Neutrophil (primary cell): ENCODE results near the gene MIEF1.
"Not testable (repeated sequence)": the region's sequence is repeated elsewhere in the genome, so short reads cannot be mapped to it uniquely, and the experiment has no call there.

Experiments used
- H3K27ac ChIP-seq: fragments of 200-600 bp; sonication (generic); 2 replicates; pipeline ENCODE4 v1.5.1; 2016; ENCODE audit warnings: mild to moderate bottlenecking, moderate library complexity
- H3K27me3 ChIP-seq: fragments of 200-600 bp; sonication (generic); 2 replicates; pipeline ENCODE4 v1.6.0; 2016; ENCODE audit warnings: mild to moderate bottlenecking
- H3K36me3 ChIP-seq: fragments of 200-600 bp; sonication (generic); 2 replicates; pipeline ENCODE4 v1.5.1; 2017
- H3K4me1 ChIP-seq, 2 experiments: fragments of 200-600 bp in 1 of 2; sonication (generic) in 1 of 2; 1 replicate in 1 of 2; 2 replicates in 1 of 2; pipeline versions ENCODE4 v1.5.1 to v1.6.1; 2013 to 2016; ENCODE audit warnings: low read depth in 1 of 2, low read length in 1 of 2, mild to moderate bottlenecking in 1 of 2, moderate library complexity in 1 of 2; ENCODE audit not compliant: control insufficient read depth in 1 of 2, insufficient read depth in 1 of 2
- H3K4me3 ChIP-seq, 2 experiments: fragments of 200-600 bp in 1 of 2; sonication (generic) in 1 of 2; 1 replicate in 1 of 2; 2 replicates in 1 of 2; pipeline ENCODE4 v1.5.1; 2013 to 2016; ENCODE audit warnings: low read depth in 1 of 2, low read length in 1 of 2, mild to moderate bottlenecking in 1 of 2, moderate library complexity in 1 of 2
- H3K9me3 ChIP-seq: fragments of 200-600 bp; sonication (generic); 2 replicates; pipeline ENCODE4 v1.5.1; 2016
- CTCF ChIP-seq: fragments of 200-600 bp; sonication (generic); IDR thresholded peaks from 2 replicates; pipeline ENCODE4 v1.5.1; 2016; ENCODE audit warnings: antibody characterized with exemption

MIEF1 gene

GRCh38 chr22:39518996-39519680 is 17.0 kb downstream of the MIEF1 start:
- Histone ChIP-seq H3K36me3 (peaks cover 37% of the 10 kb centered on the region), H3K27ac (peak overlapping the region; percentile 96), H3K4me1 (peaks cover 47 to 48% of the 10 kb centered on the region in 2 experiments), H3K4me3 (peak overlapping the region; percentile 89 to 100), H3K9me3 (no peaks in the 10 kb centered on the region), H3K27me3 (no peaks in the 10 kb centered on the region)
- TF ChIP-seq CTCF: no peak

GRCh38 chr22:39519681-39520225 is 17.7 kb downstream of the MIEF1 start:
- TF ChIP-seq CTCF: no peak
- H3K27ac ChIP-seq: peak overlapping the region; percentile 96
- no peaks in the 10 kb centered on the region for H3K9me3 ChIP-seq
- peaks cover 40% of the 10 kb centered on the region for H3K36me3 ChIP-seq
- peak overlapping the region; percentile 89 to 100 for H3K4me3 ChIP-seq
- H3K27me3 ChIP-seq: no peaks in the 10 kb centered on the region
- H3K4me1 ChIP-seq: peaks cover 49 to 50% of the 10 kb centered on the region in 2 experiments

DNA sequence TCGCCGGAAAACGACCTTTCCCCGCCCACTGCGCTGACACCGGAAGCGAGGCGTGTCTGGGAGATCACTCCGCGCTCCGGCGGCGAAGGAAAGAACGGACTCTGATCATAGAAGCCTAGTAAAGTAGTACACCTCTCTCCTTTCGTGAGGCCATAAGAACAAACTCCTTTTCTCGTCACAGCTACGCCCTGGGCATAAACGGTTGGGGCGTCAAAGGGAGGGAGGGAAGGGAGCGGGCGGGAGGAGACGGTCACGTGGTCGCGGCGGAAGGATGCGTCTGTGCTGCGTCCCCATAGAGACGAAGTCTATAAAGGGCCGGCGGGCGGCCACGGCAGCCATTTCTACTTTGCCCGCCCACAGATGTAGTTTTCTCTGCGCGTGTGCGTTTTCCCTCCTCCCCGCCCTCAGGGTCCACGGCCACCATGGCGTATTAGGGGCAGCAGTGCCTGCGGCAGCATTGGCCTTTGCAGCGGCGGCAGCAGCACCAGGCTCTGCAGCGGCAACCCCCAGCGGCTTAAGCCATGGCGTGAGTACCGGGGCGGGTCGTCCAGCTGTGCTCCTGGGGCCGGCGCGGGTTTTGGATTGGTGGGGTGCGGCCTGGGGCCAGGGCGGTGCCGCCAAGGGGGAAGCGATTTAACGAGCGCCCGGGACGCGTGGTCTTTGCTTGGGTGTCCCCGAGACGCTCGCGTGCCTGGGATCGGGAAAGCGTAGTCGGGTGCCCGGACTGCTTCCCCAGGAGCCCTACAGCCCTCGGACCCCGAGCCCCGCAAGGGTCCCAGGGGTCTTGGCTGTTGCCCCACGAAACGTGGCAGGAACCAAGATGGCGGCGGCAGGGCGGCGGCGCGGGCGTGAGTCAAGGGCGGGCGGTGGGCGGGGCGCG is 18.4 kb downstream of the MIEF1 start, which contains the start of gene ATF4:
TSS of gene ATF4 (plus strand) at position 337 of the 880 bp plus-strand sequence. CDS start 884 bp downstream, outside the sequence.
- H3K27ac ChIP-seq: peak within 1 kb of the TSS; percentile 96
- H3K4me1 ChIP-seq: peaks cover 56 to 57% of the 10 kb centered on the region in 2 experiments
- H3K4me3 ChIP-seq: peak within 1 kb of the TSS; percentile 89 to 100
- TF ChIP-seq CTCF: no peak
- H3K27me3 ChIP-seq: no peaks in the 10 kb centered on the region
- H3K9me3 ChIP-seq: no peaks in the 10 kb centered on the region
- peaks cover 38% of the 10 kb centered on the region for H3K36me3 ChIP-seq

DNA sequence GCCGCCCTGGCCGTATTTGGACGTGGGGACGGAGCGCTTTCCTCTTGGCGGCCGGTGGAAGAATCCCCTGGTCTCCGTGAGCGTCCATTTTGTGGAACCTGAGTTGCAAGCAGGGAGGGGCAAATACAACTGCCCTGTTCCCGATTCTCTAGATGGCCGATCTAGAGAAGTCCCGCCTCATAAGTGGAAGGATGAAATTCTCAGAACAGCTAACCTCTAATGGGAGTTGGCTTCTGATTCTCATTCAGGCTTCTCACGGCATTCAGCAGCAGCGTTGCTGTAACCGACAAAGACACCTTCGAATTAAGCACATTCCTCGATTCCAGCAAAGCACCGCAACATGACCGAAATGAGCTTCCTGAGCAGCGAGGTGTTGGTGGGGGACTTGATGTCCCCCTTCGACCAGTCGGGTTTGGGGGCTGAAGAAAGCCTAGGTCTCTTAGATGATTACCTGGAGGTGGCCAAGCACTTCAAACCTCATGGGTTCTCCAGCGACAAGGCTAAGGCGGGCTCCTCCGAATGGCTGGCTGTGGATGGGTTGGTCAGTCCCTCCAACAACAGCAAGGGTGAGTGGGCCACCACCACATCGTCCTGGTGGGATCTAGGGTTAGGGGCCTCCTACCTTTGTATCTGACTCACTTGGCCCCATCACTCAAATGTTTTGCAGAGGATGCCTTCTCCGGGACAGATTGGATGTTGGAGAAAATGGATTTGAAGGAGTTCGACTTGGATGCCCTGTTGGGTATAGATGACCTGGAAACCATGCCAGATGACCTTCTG is 19.2 kb downstream of the MIEF1 start:
- peak; percentile 51 for TF ChIP-seq CTCF
- Histone ChIP-seq H3K27ac (peak overlapping the region; percentile 96), H3K4me1 (peaks cover 64 to 65% of the 10 kb centered on the region in 2 experiments), H3K4me3 (peak overlapping the region; percentile 89 to 100), H3K36me3 (peaks cover 38% of the 10 kb centered on the region)
- not testable (repeated sequence) for H3K27me3 ChIP-seq, H3K9me3 ChIP-seq

DNA sequence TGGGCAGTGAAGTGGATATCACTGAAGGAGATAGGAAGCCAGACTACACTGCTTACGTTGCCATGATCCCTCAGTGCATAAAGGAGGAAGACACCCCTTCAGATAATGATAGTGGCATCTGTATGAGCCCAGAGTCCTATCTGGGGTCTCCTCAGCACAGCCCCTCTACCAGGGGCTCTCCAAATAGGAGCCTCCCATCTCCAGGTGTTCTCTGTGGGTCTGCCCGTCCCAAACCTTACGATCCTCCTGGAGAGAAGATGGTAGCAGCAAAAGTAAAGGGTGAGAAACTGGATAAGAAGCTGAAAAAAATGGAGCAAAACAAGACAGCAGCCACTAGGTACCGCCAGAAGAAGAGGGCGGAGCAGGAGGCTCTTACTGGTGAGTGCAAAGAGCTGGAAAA is 20.0 kb downstream of the MIEF1 start:
- Histone ChIP-seq H3K27ac (peak overlapping the region; percentile 96), H3K4me1 (peaks cover 72 to 73% of the 10 kb centered on the region in 2 experiments), H3K36me3 (peaks cover 38% of the 10 kb centered on the region), H3K4me3 (peak overlapping the region; percentile 89 to 100)
- not testable (repeated sequence) for H3K9me3 ChIP-seq, H3K27me3 ChIP-seq
